HG02970 (cell line): ENCODE measurements around the gene HSPB2.
A peak's percentile ranks its signal among the peaks of the same experiment; 100 is the strongest.

Experiments
- ATAC-seq: cut with Tn5 transposase; IDR thresholded peaks from one replicate; pipeline ENCODE4 v1.9.1; 2021; ENCODE audit warnings: mild to moderate bottlenecking, moderate library complexity, moderate number of reproducible peaks; ENCODE audit not compliant: unreplicated experiment, low FRiP score

The HSPB2 gene

GRCh38 chr11:111936040-111936540 is 23.6 kb downstream of the HSPB2 start:
- no peak for ATAC-seq

GRCh38 chr11:111937461-111937769 is 24.9 kb downstream of the HSPB2 start:
- no peak for ATAC-seq

- no peak for ATAC-seq
Observed at GRCh38 chr11:111937844-111938243, 25.3 kb downstream of the HSPB2 start.

- peak; percentile 70 for ATAC-seq
Observed at GRCh38 chr11:111938687-111939160, 26.2 kb downstream of the HSPB2 start.

- no peak for ATAC-seq
Observed at GRCh38 chr11:111939836-111940604, 27.5 kb downstream of the HSPB2 start.

- no peak for ATAC-seq
Observed at GRCh38 chr11:111941963-111942362, 29.4 kb downstream of the HSPB2 start.

GRCh38 chr11:111942829-111943228 is 30.3 kb downstream of the HSPB2 start:
- ATAC-seq: no peak

GRCh38 chr11:111944139-111944538 is 31.6 kb downstream of the HSPB2 start:
- ATAC-seq: no peak

GRCh38 chr11:111944651-111945051 is 32.1 kb downstream of the HSPB2 start:
- ATAC-seq: no peak

GRCh38 chr11:111945198-111945597 is 32.7 kb downstream of the HSPB2 start:
- ATAC-seq: no peak

- no peak for ATAC-seq
Observed at GRCh38 chr11:111946499-111946898, 34.0 kb downstream of the HSPB2 start.

GRCh38 chr11:111947143-111947542 is 34.6 kb downstream of the HSPB2 start:
- ATAC-seq: no peak

- no peak for ATAC-seq
Observed at GRCh38 chr11:111949519-111950426, 37.2 kb downstream of the HSPB2 start.

GRCh38 chr11:111951565-111951964 is 39.0 kb downstream of the HSPB2 start:
- ATAC-seq: no peak

- no peak for ATAC-seq
Observed at GRCh38 chr11:111954154-111954553, 41.6 kb downstream of the HSPB2 start.

- ATAC-seq: no peak
Observed at GRCh38 chr11:111957663-111958444, 45.3 kb downstream of the HSPB2 start.

- no peak for ATAC-seq
Observed at GRCh38 chr11:111960916-111961315, 48.4 kb downstream of the HSPB2 start.

- ATAC-seq: no peak
Observed at GRCh38 chr11:111961389-111962300, 49.1 kb downstream of the HSPB2 start.
